B cell (primary cell): ENCODE results near the gene NELL1. TPM values are rescaled to one million over a fixed set of nuclear protein-coding genes. Genes with fewer than 3 reads are reported as not detected.

Experiments
- ATAC-seq: fragments of 200-7000 bp; cut with Tn5 transposase; one replicate; pipeline ENCODE4 v1.10.0; 2021; ENCODE audit warnings: low read depth, mild to moderate bottlenecking, moderate number of reproducible peaks, moderate library complexity
- CTCF ChIA-PET: fragments of 350-600 bp; sonication (Branson Sonifier 250); formaldehyde crosslinking; loops from one replicate; lab custom pipeline; 2021; ENCODE audit warnings: antibody characterized with exemption, inconsistent platforms; lab: Charles Lee
- POLR2A ChIA-PET: fragments of 350-600 bp; sonication (Branson Sonifier 250); formaldehyde crosslinking; loops from one replicate; lab custom pipeline; 2021; ENCODE audit warnings: antibody characterized with exemption; lab: Charles Lee
- DNase-seq: peaks from one replicate; pipeline ENCODE4 v3.0.0; 2013
- H2AFZ ChIP-seq: 2 replicates; pipeline ENCODE4 v1.6.1; 2012; ENCODE audit warnings: mild to moderate bottlenecking, low read depth, low read length; ENCODE audit not compliant: insufficient read depth, poor library complexity, severe bottlenecking
- H3K27ac ChIP-seq, 2 donors: 1 replicate in 1 of 2; 2 replicates in 1 of 2; pipeline ENCODE4 v1.5.1; 2012 to 2013; ENCODE audit warnings: low read length in 2 of 2, mild to moderate bottlenecking in 2 of 2, moderate library complexity in 1 of 2
- H3K27me3 ChIP-seq, 4 experiments: fragments of 200-600 bp in 1 of 4; sonication (generic) in 1 of 4; replicated peaks in 1 of 4; 1 replicate in 2 of 4; 2 replicates in 2 of 4; pipeline versions ENCODE4 v1.6.1 to v1.7.0; 2013 to 2016; ENCODE audit warnings: low read length in 3 of 4, mild to moderate bottlenecking in 2 of 4, mixed read lengths in 1 of 4, moderate library complexity in 1 of 4; ENCODE audit not compliant: insufficient read depth in 4 of 4, control insufficient read depth in 3 of 4; ENCODE audit errors: control extremely low read depth in 1 of 4
- H3K36me3 ChIP-seq, 2 experiments: replicated peaks in 1 of 2; 1 replicate in 1 of 2; 2 replicates in 1 of 2; pipeline versions ENCODE4 v1.6.1 to v1.7.1; 2013; ENCODE audit warnings: low read length in 1 of 2; ENCODE audit not compliant: insufficient read depth in 2 of 2, control insufficient read depth in 1 of 2; ENCODE audit errors: control extremely low read depth in 1 of 2, extremely low read depth in 1 of 2
- H3K4me1 ChIP-seq, 2 donors: fragments of 200-600 bp in 1 of 2; sonication (generic) in 1 of 2; 1 replicate in 1 of 2; 2 replicates in 1 of 2; pipeline versions ENCODE4 v1.5.1 to v1.6.1; 2013 to 2017; ENCODE audit warnings: low read length in 2 of 2; ENCODE audit not compliant: control insufficient read depth in 2 of 2, insufficient read depth in 2 of 2
- H3K4me2 ChIP-seq: replicated peaks from 2 replicates; pipeline ENCODE3; 2012; ENCODE audit warnings: mild to moderate bottlenecking, low read depth, low read length; ENCODE audit not compliant: poor library complexity, severe bottlenecking
- H3K4me3 ChIP-seq, 5 experiments: fragments of 200-600 bp in 1 of 5; sonication (generic) in 1 of 5; 1 replicate in 3 of 5; 2 replicates in 2 of 5; pipeline versions ENCODE4 v1.5.1 to v1.7.0; 2011 to 2016; ENCODE audit warnings: low read length in 4 of 5, mild to moderate bottlenecking in 4 of 5, low read depth in 2 of 5, control low read depth in 1 of 5, moderate library complexity in 1 of 5; ENCODE audit not compliant: insufficient read depth in 1 of 5; ENCODE audit errors: control extremely low read depth in 1 of 5, extremely low read depth in 1 of 5
- H3K79me2 ChIP-seq: fragments of 200-600 bp; sonication (generic); one replicate; pipeline ENCODE4 v1.6.0; 2016; ENCODE audit warnings: low read length; ENCODE audit not compliant: control insufficient read depth, insufficient read depth
- H3K9ac ChIP-seq: fragments of 200-600 bp; sonication (generic); 2 replicates; pipeline ENCODE4 v1.6.1; 2017; ENCODE audit warnings: mild to moderate bottlenecking, low read length, moderate library complexity
- H3K9me3 ChIP-seq, 3 donors: one replicate each; pipeline versions ENCODE4 v1.6.1 to v1.7.1; 2013; ENCODE audit warnings: low read length in 2 of 3; ENCODE audit not compliant: control insufficient read depth in 2 of 3, insufficient read depth in 1 of 3; ENCODE audit errors: control extremely low read depth in 1 of 3
- H4K20me1 ChIP-seq: 2 replicates; pipeline ENCODE4 v1.6.0; 2012; ENCODE audit warnings: mild to moderate bottlenecking, low read length; ENCODE audit not compliant: insufficient read depth, control insufficient read depth, poor library complexity, severe bottlenecking
- H3K27ac Mint-ChIP-seq: one replicate; pipeline ENCODE4 v1.8.0; 2021; ENCODE audit warnings: mixed read lengths
- H3K27me3 Mint-ChIP-seq: one replicate; pipeline ENCODE4 v1.8.0; 2021; ENCODE audit warnings: mixed read lengths
- H3K4me1 Mint-ChIP-seq: one replicate; pipeline ENCODE4 v1.8.0; 2021; ENCODE audit warnings: mixed read lengths
- H3K4me3 Mint-ChIP-seq: one replicate; pipeline ENCODE4 v1.8.0; 2021; ENCODE audit warnings: mixed read lengths
- H3K9me3 Mint-ChIP-seq: one replicate; pipeline ENCODE4 v1.8.0; 2022; ENCODE audit warnings: mixed read lengths; ENCODE audit not compliant: insufficient read depth
- EZH2 ChIP-seq: IDR thresholded peaks from 2 replicates; pipeline ENCODE4 v1.6.1; 2012; ENCODE audit warnings: borderline replicate concordance, low read depth, mild to moderate bottlenecking, moderate library complexity, low read length; ENCODE audit not compliant: insufficient read depth, poor library complexity, severe bottlenecking
- WGBS: methylation state at CpG from one replicate; pipeline ENCODE4 v1.1.5; 2013; ENCODE audit warnings: missing lambda C conversion rate; ENCODE audit not compliant: insufficient coverage; 5-methylcytosine and 5-hydroxymethylcytosine counted together
- intact Hi-C: fragments of 100-400 bp; cut with micrococcal nuclease; formaldehyde crosslinking; loops from one replicate; pipeline ENCODE4 v1.10.0; 2022
- polyA plus RNA-seq: library from polyadenylated mRNA; depleted of rRNA; stranded (reverse); fragments of >200 nt; gene quantifications from 2 replicates; pipeline ENCODE4 v1.2.3, GENCODE V29; 2012
- total RNA-seq, 2 donors: library from RNA; stranded (reverse); fragments of 120-200 nt in 1 of 2; gene quantifications; 1 replicate in 1 of 2; 2 replicates in 1 of 2; pipeline versions ENCODE4 v1.2.3 to v1.2.4, GENCODE V29; 2013 to 2022
- TF ChIP-seq, protein P1 (sequence below): fragments of 200-600 bp; IDR thresholded peaks from one replicate; pipeline ENCODE4 v1.8.0; 2022; ENCODE audit warnings: antibody characterized with exemption, mild to moderate bottlenecking

NELL1 gene
- total and polyA plus RNA-seq, 2 donors (not counting 1 experiment from before 2014, with no cell fraction given): not detected

DNA sequence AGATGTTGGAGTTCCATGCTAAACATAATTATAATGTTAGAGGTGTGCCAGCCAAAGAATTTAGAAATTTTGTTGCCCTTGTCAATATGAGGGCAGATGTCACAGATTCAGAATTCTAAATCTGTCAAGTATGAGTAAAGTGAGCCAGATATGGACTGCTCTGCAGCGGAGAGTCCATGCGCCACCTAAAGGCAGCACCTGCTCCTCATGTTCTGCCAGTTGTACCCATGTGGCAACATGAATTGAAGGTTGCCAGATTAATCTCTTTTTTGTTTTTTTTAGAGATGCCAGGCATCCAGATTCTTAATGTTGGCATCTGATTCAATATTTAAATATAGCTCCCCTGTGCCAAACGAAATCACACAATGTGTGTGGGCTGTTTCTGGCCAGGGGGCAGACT is 844.9 kb downstream of the NELL1 start:
- ATAC-seq (no peak), DNase-seq (no peak)
- Mint-ChIP-seq H3K9me3 (peaks cover 3% of the 10 kb centered on the region), H3K4me1 (no peaks in the 10 kb centered on the region), H3K4me3 (no peak overlapping the region), H3K27me3 (no peaks in the 10 kb centered on the region), H3K27ac (no peak overlapping the region)
- Histone ChIP-seq H3K27ac (no peak overlapping the region), H3K4me2 (no peak overlapping the region), H3K4me3 (no peak overlapping the region), H3K27me3 (no peaks in the 10 kb centered on the region), H3K4me1 (no peaks in the 10 kb centered on the region), H2AFZ (no peak overlapping the region), H4K20me1 (no peaks in the 10 kb centered on the region), H3K79me2 (no peaks in the 10 kb centered on the region), H3K9ac (no peak overlapping the region), H3K9me3 (no peaks in the 10 kb centered on the region), H3K36me3 (no peaks in the 10 kb centered on the region)
- TF ChIP-seq, protein P1, sequence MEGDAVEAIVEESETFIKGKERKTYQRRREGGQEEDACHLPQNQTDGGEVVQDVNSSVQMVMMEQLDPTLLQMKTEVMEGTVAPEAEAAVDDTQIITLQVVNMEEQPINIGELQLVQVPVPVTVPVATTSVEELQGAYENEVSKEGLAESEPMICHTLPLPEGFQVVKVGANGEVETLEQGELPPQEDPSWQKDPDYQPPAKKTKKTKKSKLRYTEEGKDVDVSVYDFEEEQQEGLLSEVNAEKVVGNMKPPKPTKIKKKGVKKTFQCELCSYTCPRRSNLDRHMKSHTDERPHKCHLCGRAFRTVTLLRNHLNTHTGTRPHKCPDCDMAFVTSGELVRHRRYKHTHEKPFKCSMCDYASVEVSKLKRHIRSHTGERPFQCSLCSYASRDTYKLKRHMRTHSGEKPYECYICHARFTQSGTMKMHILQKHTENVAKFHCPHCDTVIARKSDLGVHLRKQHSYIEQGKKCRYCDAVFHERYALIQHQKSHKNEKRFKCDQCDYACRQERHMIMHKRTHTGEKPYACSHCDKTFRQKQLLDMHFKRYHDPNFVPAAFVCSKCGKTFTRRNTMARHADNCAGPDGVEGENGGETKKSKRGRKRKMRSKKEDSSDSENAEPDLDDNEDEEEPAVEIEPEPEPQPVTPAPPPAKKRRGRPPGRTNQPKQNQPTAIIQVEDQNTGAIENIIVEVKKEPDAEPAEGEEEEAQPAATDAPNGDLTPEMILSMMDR: no peak
- TF ChIP-seq EZH2: no peak
- ChIA-PET POLR2A (no interaction called here), CTCF (no interaction called here)
- WGBS: 93% methylated on average over 2 of the region's 3 CpGs
- intact Hi-C loops: no loop called here

- Histone ChIP-seq H3K4me2 (no peak overlapping the region), H3K27me3 (no peaks in the 10 kb centered on the region), H3K79me2 (no peaks in the 10 kb centered on the region), H3K36me3 (no peaks in the 10 kb centered on the region), H3K9ac (no peak overlapping the region), H3K4me3 (no peak overlapping the region), H3K4me1 (no peaks in the 10 kb centered on the region), H3K27ac (no peak overlapping the region), H3K9me3 (no peaks in the 10 kb centered on the region), H2AFZ (no peak overlapping the region), H4K20me1 (no peaks in the 10 kb centered on the region)
- ATAC-seq (no peak), DNase-seq (no peak)
- H3K27ac Mint-ChIP-seq: no peak overlapping the region
- no CpG with 5 or more reads among the region's 1 CpG for WGBS
- ChIA-PET POLR2A (no interaction called here), CTCF (no interaction called here)
- no peaks in the 10 kb centered on the region for H3K27me3 Mint-ChIP-seq
- no peak for TF ChIP-seq EZH2
- TF ChIP-seq, protein P1: no peak
- intact Hi-C loops: no loop called here
- no peaks in the 10 kb centered on the region for H3K4me1 Mint-ChIP-seq
- H3K4me3 Mint-ChIP-seq: no peak overlapping the region
- no peaks in the 10 kb centered on the region for H3K9me3 Mint-ChIP-seq
Measured at GRCh38 chr11:21520244-21520643, 850.9 kb downstream of the NELL1 start.
